Measurements from ENCODE around the gene SLC49A3.
"Not testable (repeated sequence)": the region's sequence is repeated elsewhere in the genome, so short reads cannot be mapped to it uniquely, and the experiment has no call there.

SLC49A3 gene

DNA sequence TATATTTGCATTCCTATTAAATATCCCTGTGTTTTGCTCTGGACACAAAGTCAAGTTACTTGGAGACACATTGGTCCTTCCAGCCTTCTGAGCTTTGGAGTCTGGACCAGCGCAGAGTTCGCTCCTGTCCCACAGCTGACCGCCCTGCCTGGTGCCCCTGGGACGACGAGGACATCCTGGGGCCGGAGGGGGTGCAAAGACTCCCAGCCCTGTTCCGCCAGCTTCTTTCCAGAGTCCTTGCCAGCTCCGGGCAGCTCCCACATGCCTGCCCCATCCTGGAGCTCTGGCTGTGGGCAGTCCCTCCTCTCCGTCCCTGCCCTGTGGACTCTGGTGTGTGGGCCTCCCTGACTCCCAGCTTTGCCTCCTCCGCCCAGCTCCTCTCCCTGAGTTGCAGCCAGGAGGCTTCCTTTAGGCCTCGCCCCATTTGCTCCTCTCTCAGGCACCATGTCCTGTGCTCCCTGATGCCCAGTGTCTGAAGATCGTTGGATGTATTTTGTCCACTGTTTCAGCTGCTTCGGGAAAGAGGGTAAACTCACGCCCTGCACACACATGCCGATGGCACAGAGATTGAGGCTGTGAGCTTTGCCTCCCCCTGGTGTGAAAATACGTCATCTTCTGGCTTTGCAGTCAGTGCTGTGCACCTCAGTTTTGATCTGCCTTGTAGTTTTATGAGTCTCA lies 11.8 kb upstream of the SLC49A3 start:
- no peak for DNase-seq

DNA sequence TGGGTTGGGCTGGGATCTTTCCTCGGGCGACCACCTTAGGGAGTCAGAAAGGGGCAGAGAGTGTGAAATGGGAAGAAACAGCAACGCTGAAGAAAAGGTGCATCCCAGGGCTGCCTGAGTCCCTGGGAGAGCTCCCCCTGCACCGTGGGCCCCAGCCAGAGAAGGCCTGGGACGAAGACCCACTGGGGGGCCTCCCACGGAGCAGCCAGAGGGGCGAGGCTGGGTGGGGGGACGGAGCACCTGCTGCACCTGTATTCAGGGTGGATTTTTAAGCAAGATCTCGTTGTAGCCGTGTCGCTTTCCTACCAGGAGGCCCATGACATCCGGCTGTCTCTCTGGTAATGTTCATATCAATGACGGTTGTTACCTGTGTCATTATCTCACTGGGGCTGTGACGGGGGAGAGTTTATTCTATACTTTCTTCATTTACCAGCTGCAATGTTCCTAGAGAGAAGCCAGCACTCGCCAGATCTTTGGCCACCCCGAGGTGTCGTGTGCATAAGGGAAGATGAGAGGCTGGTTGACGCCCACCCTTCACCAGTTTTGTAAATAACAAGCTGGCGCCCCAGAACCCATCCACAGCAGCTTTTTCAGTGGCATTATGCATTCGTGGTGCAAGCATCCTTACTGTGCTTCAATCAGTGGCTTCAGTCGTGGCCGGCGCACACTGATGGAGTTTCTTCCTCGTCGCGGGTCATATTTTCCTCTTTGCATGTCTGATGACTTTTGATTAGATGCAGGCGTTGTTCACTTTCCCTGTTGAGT lies 11.0 kb upstream of the SLC49A3 start:
- no peak for DNase-seq

DNA sequence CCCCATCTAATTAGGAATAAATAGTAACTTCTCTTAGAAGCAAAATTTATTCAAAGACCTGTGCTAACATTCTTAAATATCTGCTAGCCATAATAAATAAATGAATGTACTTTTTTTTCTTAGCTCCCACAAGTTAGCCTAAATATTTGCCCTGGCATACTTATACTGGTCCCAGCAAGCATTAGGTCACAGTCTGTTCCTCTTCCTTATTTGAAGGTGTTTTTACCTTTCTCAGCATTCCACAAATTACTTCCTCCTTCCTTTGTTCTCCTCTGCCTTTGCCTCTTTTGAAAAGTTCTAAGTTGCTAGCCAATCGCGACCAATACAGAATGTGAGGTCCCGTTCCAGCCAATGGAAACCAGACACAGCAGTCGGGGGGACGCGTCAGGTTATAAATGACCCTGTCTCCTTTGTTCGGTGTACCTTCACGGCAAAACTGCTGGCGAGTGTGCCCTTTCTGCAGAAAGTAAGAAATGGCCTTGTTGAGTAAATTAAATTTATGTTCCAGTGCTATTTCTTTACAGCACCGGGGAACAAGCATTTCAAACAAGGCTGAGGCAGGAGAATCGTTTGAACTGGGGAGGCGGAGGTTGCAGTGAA lies 5.5 kb upstream of the SLC49A3 start:
- DNase-seq = not testable (repeated sequence)

DNA sequence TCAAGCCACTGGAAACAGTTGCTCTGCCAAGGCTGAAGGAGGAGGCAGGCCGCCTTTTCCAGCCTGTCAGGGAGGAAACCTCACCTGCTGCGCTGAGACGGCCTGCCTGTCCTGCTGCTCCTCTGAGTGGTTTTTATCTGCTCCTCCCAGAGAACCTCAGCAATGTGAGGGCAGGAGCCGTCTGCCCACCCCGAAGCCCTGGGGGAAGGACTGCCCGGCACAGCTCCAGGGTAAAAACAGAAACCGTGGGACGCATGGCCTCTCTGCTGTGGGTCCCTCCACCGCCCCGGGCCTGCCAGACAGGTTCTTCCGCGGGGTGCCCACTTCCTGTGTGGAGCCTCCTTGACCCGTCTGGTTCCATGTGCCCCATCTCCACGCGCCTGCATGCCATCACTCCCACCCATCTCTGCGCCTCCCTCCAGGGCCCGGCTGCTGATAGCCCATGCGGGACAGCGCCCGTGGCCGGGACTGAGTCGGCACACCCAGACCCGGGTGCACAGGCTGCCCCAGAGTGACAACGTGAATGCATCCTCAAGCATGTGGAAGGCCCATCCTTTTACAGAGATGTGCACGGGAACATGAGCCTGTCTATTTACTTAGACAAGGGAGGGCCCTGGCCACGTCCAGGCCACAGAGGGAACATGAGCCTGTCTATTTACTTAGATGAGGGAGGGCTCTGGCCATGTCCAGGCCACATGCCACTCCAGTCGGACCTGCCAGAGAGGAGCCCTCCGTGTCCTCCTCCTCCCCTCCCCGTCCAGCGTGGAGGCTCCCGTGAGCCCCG lies 4.0 kb upstream of the SLC49A3 start:
- DNase-seq = no peak

DNA sequence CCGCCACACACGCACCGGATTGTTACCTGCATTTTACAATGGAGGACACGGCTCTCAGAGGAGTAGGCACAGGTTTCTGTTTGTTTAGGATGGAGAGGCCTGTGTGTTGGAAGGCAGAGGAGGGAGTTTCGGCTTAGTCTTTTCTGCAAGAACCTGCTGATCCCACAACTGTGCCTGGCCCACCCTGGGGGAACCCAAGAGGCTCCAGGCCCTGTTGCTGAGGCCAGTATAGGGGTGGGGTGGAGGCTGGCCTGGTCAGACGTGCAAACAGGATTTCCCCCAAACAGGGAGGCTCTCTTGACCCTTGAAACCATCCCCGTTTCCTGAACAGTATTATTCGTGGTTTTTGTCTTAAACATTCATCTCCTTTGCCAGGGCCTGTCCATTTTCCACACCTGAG lies 772 bp upstream of the SLC49A3 start:
- no peak for DNase-seq

DNA sequence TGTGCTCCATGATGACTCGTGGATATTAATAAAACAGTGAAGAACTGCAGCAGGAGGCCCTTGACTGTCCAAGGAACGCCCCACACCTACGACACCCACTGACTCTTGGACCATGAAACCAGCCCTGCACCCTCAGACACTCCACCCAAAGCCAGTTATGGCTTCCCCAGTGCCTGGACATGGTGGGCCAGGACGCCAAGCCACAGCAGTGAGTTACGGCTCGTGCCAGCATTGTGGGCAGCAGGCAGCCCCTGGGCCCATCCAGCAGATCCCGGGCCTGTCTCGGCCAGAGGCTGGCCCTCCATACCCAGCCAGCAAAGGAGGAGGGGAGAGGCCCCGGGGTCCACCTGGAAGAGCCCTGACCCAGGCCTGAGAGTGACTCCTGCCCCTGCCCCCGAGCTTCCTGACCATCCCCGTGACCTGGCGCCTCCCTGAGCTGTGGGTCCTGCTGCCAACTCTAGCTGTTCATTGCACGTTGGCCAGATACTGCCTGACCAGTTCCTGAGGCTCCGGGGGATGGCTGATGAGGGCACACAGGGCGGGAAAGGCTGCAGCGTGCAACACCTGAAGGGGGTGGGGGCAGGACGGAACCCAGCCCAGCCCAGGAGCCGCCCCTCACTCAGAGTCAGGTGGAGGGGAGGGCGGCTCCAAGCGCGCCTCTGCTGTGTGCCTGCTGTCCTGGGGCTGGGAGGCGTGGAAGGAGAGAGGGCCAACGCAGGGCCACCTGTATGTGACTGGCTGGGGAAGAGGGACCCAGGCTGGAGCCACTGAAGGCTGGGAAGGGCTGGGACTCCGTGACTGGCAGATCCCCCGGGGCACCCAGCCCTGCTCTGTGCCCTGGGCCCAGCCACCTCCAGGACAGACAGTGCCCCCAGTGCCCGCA lies 739 bp downstream of the SLC49A3 start:
- DNase-seq = no peak

DNA sequence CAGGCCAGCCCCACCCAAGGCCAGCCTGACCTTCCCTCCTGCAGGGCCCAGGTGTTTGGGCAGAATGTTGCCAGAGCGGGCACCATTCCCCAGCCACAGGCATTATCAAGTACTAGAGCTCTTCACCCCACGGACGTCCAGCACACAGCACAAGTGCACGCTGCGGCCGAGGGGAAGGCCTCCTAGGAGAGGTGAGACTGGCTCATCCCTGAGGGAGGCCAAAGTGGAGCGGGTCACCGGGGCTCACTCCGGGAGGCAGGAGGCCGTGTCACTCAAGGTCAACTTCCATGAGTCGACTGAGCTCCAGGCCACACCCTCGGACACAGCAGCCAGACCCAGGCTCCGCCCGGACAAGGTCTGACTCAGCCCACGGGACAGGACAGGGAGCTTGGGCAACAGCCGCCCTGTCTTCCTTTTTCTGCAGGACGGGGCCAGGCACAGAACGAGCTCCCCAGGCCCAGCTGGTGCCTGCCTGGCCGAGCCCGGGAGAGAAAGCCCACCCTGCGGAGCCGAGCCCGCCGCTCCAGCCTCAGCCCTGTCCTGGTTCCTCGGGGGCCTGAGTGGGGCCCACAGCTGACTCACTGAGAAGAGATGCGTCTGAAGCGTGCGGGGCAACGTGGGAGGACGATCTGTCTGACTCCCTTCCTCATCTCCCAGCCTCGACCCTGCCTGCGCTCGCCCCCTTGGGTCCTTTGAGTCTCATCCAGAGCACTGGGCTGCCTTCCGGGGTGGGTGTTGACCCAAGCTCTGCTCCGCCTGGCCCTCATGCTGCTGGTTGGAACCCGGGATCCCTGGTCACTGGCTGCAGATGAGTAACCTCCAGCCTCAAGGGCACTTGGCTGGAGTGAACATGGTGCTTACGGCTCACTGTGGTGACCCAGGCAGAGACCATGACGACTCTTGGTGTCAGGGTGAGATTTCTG lies 1.6 kb downstream of the SLC49A3 start:
- DNase-seq = peak; percentile 44

DNA sequence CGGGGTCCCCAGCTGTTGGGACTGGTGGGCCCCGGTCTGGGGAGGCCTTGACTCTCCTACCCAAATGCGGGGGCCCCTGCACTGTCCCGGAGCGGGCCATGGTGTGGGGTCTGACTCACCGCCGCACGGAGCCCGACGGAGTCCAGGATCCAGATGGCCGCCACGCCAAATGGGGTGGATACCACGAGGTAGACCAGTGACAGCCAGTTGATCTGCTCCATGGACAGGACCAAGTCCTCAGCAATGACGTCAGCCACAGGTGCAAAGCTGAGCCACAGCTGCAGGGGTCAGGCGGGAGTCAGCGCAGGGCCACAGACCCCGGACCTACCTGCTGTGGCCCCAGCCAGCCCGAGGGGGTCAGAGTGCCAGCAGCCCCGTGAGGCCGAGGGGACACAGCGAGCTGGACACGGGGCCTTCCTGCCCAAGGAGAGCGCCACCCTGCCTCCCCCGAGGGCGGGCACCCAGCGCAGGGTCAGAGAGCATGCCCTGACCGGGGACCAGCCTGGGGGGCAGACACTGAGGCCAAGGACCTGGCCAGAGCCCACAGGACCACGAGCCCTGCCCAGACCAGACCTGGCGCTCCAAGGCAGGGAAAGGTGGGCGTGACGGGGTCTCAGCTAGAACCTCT lies 2.4 kb downstream of the SLC49A3 start:
- DNase-seq = no peak

DNA sequence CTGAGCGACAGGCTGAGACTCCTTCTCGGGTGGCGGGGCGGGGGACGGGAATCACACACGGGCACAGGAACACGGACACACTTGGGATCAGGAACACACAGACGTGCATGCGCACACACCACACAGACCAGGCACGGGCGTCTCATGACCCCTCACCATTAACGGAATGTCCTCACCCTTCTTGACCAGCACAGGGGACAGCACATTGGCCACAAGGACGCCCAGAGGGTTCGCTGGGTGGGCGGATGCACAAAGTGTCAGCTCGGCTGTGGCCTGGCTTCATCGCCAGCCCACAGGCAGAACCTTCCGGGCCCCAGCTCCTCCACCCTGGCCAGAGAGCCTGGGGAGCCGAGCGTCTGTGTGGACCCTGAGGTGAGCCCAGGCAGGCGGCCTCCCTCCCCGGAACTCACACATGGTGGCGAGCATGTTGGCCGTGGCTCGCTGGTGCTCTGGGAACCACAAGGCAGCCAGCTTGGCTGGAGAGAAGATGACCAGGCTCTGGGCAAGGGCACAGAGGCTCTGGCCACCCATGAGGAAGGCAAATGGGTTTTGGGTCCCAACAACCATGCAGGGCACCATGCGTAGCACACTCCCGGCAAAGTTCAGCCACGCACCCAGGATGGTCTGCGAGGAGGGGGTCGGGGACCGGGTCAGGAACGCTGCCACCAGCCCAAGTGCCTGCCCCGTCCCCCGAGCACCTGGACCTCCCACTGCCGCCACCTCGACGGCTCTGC lies 3.1 kb downstream of the SLC49A3 start:
- DNase-seq = no peak

DNA sequence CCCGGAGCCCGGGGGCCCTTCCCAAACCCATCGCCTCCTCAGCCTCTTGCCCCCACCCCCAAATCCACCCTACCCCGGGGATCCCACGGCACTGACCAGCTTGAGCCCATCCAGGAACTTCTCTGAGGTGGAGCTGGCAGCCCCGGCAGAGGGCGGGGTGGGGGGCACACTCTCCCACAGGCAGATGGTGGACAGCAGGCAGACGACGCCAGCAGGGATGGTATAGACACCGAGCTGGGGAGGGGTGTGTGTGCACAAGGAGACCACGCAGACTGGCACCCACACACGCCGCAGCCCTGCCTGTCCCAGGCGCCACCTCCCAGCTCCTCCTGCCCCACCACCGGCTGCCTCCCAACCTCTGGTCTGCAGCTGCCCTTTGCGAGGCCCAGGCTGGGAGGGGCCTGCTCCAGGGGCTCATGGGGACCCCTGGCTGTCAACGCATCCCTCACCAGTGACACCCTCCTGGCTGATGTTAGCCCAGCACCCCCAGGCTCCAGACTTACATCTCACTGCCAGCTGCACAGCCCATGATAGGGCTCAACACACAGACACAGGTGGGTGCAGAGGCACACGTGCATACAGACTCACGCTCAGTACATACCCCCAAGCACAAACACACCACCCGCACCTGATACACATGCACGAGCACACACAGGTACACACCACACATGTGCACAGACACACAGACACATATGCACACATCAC lies 4.2 kb downstream of the SLC49A3 start:
- no peak for DNase-seq

DNA sequence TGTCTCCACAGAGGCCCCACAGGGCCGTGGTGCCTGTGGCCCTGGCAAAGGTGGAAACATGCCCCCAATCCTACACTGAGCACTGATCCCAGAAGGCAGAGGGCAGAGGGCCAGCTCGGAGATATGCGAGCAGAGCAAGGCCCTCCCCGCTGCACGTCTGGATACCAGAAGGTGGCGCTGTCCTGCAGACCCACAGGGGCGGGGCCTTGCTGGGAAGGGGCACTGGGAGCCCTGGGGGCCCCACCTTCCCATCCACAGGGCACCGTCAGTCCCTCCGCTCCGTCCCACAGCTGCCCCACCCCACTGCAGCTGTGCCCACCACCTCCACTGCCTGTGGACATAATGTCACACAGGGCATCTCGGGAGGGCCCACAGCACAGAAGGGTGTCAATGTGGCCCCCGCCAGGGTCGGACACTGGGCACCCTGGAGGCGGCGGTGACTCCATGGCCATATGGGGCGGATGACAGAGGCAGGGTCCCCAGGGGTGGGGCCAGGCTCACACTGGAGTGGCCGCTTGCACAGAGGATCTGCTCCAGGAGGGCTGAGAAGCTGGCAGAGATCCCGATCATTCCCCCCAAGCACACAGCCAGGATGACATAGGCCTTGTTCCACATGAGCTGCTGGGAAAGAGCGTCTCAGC lies 4.8 kb downstream of the SLC49A3 start:
- peak; percentile 44 for DNase-seq

DNA sequence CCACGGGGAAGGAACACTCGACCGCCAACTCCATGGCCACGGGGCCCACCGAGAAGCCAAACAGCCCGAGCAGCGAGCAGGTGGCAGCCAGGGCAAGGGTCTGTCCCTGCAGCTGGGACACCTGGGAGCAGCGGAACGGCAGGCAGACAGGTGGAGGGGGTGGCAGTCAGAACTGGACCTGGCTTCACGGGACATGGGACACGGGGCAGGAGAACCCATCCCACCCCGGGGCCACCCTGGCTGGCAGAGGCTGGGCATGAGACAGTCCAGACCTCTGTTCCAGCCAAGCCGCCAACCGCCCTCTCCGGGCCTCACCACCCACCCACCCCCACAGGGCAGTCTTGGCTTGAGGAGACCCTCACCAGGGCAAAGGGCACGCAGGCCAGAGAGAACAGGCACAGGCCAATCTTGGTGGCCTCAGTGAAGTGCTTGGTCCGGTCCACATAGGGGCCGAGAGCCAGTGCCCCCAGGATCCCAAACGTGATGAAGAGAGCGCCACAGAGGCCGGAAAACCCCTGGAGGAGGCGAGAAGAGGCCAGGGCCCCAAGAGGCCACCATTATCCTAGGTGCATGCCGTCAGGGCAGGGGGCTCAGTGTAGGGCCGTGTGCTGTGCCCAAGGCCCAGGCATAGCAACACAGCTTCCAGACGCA lies 5.6 kb downstream of the SLC49A3 start:
- no peak for DNase-seq

DNA sequence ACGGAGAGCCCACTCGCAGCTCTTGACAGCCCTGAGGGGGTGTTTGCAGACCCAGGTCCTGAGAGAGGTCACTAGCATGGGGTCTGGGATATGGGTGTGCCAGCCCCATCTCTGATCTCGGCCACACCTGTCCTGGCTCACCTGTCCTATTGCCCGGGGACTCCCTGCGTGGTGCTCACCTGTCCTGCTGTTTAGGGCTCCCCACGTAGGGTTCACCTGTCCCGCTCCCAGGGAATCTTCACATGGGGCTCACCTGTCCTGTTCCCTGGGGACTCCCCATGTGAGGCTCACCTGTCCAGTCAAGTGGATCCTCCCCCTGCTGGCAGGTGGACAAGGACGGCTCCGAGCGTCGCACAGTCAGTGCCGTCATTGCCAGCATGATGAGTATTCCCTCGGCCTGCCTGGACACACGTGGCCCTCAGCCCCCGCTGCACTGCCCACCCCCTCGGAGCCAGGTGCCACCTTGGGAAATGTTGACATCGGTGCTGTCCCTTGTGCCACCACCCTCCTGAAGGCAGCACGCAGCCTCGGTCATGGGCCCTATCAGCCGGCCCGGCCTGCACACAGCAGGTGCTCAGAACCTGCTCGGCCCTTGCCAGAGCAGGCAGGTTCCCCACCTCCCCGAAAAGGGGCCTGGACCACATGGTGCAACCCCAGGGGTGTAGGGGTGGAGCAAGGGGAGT lies 6.3 kb downstream of the SLC49A3 start:
- DNase-seq = no peak

DNA sequence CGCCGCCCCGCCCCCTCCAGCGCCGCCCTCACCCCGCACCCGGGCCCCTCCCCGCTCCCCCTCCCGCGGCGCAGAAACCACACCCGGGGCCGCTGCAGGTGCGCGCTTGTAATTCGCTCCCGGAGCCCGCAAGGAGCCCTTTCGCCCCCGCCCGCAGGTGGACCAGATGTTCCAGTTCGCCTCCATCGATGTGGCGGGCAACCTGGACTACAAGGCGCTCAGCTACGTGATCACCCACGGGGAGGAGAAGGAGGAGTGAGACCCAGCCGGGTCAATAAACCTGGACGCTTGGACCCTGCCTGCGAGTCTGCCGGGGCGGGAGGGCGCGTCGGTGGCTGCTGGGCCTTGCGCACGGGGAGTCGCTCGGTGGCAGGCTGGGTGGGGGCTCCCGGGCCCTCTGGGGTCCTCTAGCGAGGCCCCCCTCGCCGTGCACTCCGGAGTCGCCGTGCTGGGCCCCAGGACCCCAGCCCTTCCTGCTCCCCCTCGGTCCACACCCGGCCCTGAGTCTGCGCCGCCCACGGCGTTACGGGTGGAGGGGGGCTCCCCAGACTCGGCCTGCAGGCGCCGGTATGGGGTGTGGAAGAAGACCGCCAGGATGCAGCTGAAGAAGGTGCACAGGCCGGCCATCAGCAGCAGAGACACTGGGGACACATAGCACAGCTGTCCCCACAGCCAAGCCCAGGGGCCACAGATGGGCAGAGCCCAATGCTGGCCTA lies 7.1 kb downstream of the SLC49A3 start:
- no peak for DNase-seq

DNA sequence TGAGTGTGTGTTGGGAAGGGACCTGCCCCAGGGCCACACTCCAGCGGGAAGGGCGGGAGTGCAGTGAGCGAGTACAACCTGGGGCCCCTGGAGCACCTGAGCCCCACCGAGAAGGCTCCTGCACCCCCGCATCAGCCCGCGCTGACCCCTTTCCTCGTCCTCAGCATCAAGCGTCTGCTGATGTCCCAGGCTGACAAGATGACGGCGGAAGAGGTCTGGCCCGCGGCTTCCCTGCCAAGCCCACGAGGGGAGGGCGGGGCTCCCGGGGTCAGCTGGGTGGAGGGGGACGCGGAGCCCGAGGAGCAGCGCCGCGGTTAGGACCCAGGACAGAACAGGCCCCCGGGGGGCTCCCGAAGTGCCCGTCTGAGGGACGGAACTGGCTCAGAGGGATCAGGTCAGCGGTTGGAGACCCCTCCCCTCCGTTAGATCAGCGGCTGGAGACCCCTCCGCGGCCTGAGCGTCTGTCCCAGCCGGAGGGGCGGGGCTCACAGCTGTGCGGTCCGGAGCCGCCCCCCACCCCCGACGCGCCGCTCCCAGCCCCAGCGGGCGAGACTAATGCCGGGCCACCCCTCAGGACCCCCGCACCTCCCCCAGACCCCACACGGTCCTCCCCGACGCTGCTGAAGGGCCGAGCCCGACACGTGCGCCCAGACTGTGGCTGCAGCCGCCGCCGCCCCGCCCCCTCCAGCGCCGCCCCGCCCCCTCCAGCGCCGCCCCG lies 7.9 kb downstream of the SLC49A3 start:
- peak; percentile 42 for DNase-seq

DNA sequence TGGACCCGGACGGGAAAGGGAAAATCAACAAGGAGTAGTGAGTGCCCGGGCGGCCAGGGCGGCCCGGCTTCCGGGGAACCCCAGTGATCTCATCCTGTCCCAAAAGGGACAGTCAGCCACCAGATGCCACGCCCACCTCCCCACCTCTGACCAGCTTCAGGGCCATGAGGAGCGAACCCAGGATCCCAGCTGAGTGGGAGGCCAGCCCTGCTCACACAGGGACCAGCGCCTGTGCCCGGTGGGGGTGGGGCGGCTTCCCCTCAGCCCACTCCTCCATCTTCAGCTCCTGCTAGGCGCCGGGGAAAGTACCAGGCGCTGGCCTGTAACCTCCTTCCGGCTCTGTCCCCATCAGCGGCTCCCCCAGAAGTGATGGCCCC lies 8.4 kb downstream of the SLC49A3 start:
- DNase-seq = no peak
